ENCODE measurements around the gene ZNF148. TPM values are rescaled to one million over a fixed set of nuclear protein-coding genes. Genes with fewer than 3 reads are reported as not detected.

The ZNF148 gene
- polyA plus RNA-seq, 4 donors = 39.7 to 49.4 (median 43.2) TPM

- no peak for DNase-seq (ENCODE audit: low read depth in 4 of 4, low spot score in 2 of 4)
Observed at GRCh38 chr3:125337506-125337905, 37.6 kb downstream of the ZNF148 start.

- DNase-seq (ENCODE audit: low read depth in 4 of 4, low spot score in 2 of 4) = no peak
Observed at GRCh38 chr3:125334675-125335560, 40.2 kb downstream of the ZNF148 start.

GRCh38 chr3:125332504-125332903 lies 42.6 kb downstream of the ZNF148 start:
- no peak for DNase-seq (ENCODE audit: low read depth in 4 of 4, low spot score in 2 of 4)

- DNase-seq (ENCODE audit: low read depth in 4 of 4, low spot score in 2 of 4) = no peak
Observed at GRCh38 chr3:125331243-125331642, 43.9 kb downstream of the ZNF148 start.

GRCh38 chr3:125326957-125327356 lies 48.2 kb downstream of the ZNF148 start:
- no peak for DNase-seq (ENCODE audit: low read depth in 4 of 4, low spot score in 2 of 4)

- DNase-seq (ENCODE audit: low read depth in 4 of 4, low spot score in 2 of 4) = no peak
Observed at GRCh38 chr3:125325746-125326145, 49.4 kb downstream of the ZNF148 start.

GRCh38 chr3:125324341-125324740 lies 50.8 kb downstream of the ZNF148 start:
- no peak for DNase-seq (ENCODE audit: low read depth in 4 of 4, low spot score in 2 of 4)

- DNase-seq (ENCODE audit: low read depth in 4 of 4, low spot score in 2 of 4) = no peak
Observed at GRCh38 chr3:125322917-125323316, 52.2 kb downstream of the ZNF148 start.

GRCh38 chr3:125322166-125322565 lies 53.0 kb downstream of the ZNF148 start:
- peak; percentile 53 to 73 (median 60) for DNase-seq (ENCODE audit: low read depth in 4 of 4, low spot score in 2 of 4)

GRCh38 chr3:125319765-125320164 lies 55.4 kb downstream of the ZNF148 start:
- no peak for DNase-seq (ENCODE audit: low read depth in 4 of 4, low spot score in 2 of 4)

- DNase-seq (ENCODE audit: low read depth in 4 of 4, low spot score in 2 of 4) = peak in 1 of 4 donors; percentile 13
Observed at GRCh38 chr3:125318871-125319270, 56.3 kb downstream of the ZNF148 start.

- peak in 1 of 4 donors; percentile 11 for DNase-seq (ENCODE audit: low read depth in 4 of 4, low spot score in 2 of 4)
Observed at GRCh38 chr3:125318167-125318865, 56.8 kb downstream of the ZNF148 start.

GRCh38 chr3:125317761-125318160 lies 57.4 kb downstream of the ZNF148 start:
- no peak for DNase-seq (ENCODE audit: low read depth in 4 of 4, low spot score in 2 of 4)

- no peak for DNase-seq (ENCODE audit: low read depth in 4 of 4, low spot score in 2 of 4)
Observed at GRCh38 chr3:125316949-125317348, 58.2 kb downstream of the ZNF148 start.

- no peak for DNase-seq (ENCODE audit: low read depth in 4 of 4, low spot score in 2 of 4)
Observed at GRCh38 chr3:125316246-125316645, 58.9 kb downstream of the ZNF148 start.

GRCh38 chr3:125313060-125313635 lies 62.0 kb downstream of the ZNF148 start:
- DNase-seq (ENCODE audit: low read depth in 4 of 4, low spot score in 2 of 4) = no peak

- DNase-seq (ENCODE audit: low read depth in 4 of 4, low spot score in 2 of 4) = no peak
Observed at GRCh38 chr3:125310623-125311081, 64.5 kb downstream of the ZNF148 start.

- DNase-seq (ENCODE audit: low read depth in 4 of 4, low spot score in 2 of 4) = no peak
Observed at GRCh38 chr3:125309476-125309875, 65.6 kb downstream of the ZNF148 start.

- DNase-seq (ENCODE audit: low read depth in 4 of 4, low spot score in 2 of 4) = no peak
Observed at GRCh38 chr3:125306620-125307019, 68.5 kb downstream of the ZNF148 start.

- no peak for DNase-seq (ENCODE audit: low read depth in 4 of 4, low spot score in 2 of 4)
Observed at GRCh38 chr3:125302932-125303331, 72.2 kb downstream of the ZNF148 start.

- DNase-seq (ENCODE audit: low read depth in 4 of 4, low spot score in 2 of 4) = no peak
Observed at GRCh38 chr3:125300416-125300815, 74.7 kb downstream of the ZNF148 start.
